Stimulated activated CD8-positive, alpha-beta memory T cell treated with anti-CD3 and anti-CD28 coated beads, Interleukin-12 subunit alpha, Interleukin-12 subunit beta, amount 100 ng/mL, for 4 hours (primary cell): ENCODE results near the gene CNTN1.

ENCODE experiments used
- DNase-seq: peaks from one replicate; pipeline ENCODE4 v3.0.0-alpha.2; 2020; ENCODE audit warnings: low read depth

The CNTN1 gene

DNA sequence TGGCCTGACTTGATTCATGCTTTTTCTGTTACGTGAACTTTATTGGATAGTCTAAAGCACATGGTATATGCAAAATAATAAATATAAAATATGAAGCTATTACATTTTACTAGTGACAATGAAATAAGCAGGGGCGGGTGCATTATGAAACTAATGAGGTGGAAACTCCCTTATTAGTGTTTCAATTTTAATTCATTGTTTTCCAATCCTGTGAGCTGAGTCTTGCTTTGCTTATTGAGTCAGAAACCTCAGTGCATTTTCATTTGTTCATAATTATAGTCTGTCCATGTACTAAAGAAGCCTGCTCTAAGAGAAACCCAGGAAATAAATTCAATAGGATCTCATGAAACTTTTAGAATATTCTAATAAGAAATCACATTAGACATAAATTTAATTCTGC, 78.5 kb downstream of the CNTN1 start:
- no peak for DNase-seq

DNA sequence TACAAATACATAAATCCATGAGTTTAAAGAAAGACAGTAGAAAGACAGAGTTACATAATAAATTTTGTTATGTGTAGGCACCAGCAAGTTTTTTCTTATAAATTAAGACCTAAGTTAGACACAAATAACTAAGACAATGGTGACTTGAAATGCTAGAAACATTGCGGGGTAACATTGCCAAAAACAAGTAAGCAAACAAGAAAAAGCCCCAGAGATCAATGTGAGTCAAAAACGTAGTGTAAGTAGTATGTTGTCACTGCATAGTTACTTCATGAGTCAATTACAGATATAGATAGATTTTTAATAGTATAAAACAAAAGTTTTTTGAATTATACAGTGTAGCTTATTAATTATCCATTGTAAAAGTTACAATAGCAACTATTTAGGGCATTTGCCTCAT, 83.4 kb downstream of the CNTN1 start:
- DNase-seq: no peak

DNA sequence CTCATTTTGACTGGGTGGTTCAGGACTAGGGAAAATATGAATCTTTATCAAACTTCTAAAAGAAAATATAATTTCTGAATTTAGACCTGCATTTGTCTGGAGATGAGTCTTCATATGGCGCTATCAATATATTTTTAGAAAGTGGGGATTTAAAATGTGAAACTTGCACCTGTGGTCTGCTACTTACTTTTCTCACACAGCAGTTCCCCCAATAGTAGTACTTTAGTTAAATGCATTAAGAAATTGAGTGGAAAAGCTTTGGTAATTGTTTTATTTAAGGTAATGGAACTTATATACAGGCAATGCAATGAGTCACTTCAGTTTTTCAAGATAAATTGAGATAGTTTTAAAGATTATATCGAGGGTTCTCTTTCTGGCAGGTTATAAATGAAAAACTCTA, 91.9 kb downstream of the CNTN1 start:
- DNase-seq: no peak

DNA sequence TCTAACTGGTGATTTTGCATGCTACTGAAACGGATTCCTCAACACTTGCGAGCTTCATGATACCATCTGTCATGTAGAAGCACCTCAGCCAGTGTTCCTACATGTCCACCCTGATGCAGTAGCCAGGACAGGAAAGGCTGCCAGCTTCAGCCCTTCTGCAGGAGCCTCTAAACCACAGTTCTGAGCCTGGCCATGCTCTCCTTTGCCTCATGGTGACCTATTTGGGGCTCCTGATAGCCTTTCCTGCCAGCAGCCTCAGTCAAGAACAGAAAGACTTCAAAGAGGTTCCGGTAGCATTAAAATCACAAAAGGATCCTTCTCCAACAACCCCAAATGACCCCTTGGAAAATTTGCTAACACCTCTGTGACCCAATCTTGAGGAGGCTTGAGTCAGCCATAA, 96.0 kb downstream of the CNTN1 start:
- DNase-seq: no peak

DNA sequence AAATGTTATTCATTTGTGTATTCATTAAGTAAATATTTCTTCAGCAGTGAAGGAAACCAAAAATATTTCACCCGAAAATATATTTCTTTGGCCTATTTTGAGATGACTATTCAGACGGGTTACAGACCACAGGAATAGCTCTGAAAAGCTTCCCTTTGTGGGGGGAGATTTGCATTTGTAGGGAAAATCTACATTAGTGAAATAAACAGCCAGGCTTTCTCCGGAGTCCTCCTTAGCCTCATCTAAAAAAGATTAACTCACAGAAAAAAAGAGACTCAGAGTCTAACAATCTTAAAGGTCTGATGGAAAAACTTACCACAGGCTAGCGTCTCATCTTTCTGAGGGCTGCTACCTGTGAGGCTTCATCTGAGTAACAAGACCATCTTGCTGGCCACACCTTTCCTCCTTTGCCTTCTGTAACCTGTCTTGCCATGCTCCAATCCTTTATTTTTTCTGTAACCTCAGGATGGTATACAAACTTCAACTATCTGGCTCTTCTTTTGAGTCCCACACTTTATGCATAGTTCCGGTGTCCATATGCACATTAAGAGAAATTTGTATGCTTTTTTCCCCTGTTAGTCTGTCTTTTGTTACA, 100.7 kb downstream of the CNTN1 start:
- DNase-seq: no peak

DNA sequence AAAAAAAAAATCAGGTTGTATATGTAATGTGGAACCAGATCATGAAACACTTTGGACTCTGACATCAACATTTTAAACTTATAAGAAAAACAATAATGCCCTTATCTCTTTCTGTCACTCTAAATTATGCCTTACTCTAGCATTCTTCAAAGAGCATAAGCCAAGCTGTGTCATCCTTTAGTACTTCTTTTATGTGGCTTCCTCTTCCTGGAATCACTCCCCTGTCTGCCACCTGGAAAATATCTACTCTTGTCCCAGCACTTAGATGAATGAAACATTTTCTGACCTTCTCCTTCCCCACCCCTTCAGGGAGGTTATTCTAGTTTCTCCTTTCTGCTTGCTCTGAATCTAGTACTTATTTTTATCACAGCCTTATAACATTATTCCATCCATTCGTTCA, 101.2 kb downstream of the CNTN1 start:
- no peak for DNase-seq

DNA sequence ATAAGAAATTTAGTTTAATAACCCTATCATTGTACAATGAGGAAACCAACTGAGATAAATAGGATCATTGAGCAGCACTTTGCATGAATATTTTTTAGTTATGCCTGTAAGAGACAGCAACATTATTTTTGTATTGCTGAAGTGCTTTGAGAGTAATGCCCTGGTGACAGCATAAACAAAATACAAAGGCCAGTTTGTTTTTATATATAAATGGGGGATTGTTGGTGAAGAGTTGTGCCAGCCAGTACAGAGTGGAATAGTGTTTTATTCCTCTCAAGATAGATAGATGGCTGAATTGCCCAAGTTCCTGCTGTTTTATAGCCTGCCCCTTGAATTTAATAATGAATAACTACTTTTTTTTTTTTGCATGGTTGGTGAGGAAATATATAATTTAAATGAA, 101.8 kb downstream of the CNTN1 start:
- DNase-seq: no peak

DNA sequence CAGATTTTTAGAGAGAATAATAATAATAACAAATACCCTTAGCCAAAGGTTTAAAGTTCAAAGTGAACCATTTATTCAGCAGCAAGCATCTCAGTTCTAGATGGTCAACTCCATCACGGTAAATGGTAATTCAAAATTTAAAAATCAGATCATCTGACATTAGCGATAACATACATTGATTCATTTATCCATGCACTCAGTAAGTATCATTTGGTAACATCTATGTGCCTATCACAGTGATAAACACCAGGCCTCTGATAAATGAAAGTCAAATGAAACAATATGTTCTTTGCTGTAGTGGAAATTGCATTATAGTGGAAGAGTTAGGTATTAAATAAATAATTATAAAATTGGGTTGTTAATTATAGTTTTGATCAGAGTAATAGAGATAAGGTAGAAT, 108.8 kb downstream of the CNTN1 start:
- no peak for DNase-seq

DNA sequence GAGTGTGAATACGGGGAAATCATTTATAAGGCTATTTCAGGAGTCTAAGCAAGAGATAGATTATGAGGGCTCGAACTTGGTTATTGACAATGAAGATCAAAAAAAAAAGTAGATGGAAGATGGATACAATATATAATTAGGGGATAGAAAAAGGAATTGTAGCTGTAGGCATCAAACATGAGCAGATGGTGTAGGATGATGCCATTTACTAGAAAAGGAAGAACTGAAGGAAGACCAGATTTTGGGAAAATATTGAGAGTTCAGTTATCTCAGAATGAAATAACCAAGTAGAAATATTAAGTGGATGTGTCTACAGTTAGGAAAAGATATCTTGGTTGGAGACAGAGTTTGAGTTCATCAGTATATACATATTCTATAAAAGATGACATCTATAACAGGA, 109.6 kb downstream of the CNTN1 start:
- no peak for DNase-seq

DNA sequence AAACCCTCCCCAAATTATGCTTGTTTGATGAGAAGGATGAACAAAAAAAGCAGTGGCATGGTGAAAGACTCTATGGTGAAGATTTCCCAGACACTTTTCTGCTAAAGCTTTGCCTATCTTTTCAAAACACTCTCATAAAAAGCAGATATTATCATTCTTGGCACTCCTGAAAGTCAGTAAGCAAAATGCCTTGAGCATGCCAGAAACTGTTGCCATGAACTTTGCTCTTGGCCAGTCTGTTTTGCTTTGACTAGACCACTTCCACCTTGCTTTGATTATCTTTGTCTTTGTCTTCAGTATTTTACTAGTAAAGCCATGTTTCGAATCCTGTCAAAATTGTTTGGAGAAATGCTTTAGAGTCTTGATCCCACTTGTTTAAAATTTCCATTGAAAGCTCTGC, 110.4 kb downstream of the CNTN1 start:
- DNase-seq: no peak

DNA sequence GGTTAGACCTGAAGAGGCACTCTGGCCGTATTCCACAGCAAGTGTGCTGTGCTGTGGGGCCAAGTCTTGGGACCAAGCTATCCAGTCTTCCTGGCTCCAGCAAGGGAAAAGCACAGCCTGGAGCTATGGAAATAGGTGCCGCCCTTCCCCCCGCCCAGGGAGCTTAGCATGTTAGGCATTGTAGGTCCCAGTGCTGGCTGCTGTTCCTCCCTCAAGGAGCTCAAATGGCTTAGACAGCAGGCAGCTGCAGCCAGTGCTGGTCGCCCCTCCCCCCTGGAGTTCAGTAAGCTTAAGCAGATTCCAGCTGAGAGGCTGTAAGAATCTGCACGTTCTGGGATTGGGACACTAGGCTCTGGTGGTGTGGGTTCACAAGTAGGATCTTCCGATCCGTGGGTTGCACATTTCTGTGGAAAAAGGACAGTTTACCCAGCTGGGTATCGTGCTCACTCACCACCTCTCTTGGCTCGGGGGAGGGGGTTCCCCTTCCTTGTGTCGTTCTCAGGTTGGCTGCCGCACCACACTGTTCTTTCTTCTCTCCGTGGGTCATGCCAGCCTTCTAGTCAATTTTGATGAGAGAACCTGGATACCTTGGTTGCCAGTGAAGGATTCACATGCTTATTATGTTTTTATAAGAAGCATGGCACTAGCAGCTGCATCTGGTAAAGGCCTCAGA, 127.3 kb downstream of the CNTN1 start:
- DNase-seq: no peak

DNA sequence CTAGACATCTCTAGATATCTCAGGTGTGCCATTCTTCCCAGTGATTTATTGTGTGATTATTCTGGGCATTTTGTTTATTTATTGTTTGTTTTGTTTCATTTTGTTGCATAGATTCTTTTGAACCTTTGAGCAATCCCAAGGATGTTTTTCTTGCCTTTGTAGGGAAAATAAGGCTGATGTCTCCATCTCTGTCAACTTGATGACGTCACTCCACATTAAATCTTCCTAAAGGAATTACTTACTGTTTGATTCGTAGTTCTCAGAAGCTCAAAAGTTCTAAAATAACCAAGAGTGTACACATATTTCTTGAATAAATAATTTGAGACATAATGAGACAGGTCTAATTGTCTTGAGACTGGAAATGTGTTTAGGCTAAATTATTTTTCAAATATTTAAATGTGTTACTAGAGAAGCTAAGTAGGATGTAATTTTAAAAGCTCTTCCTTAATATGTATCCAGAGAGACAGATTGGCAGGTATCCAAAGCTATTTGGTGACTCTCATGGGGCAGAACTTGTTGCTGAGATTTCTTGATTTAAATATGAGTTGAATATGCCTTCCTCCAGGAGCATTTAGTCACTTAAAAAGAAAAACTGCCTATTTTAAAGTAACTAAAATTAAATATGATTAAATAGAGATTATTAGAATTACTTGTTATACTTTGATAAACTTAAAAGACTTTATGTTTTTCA, 128.7 kb downstream of the CNTN1 start:
- DNase-seq: no peak

DNA sequence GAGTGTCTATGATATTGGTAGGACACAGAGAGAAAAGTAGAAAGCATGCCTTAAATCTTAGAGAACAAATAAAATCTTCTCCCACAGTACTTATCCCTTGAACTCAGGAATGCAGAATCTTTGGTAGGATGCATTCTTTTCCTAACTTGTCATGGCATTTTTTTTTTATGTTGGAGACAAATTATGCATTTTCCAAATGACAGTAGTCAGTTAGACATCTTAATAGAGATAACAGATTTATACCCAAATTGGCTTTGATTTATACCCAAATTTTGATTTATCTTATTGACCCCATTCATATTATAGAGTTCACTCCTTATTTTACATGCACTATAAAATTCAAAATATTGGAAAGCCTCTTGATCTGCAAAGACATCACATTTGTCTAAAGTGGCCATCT, 132.9 kb downstream of the CNTN1 start:
- DNase-seq: no peak

DNA sequence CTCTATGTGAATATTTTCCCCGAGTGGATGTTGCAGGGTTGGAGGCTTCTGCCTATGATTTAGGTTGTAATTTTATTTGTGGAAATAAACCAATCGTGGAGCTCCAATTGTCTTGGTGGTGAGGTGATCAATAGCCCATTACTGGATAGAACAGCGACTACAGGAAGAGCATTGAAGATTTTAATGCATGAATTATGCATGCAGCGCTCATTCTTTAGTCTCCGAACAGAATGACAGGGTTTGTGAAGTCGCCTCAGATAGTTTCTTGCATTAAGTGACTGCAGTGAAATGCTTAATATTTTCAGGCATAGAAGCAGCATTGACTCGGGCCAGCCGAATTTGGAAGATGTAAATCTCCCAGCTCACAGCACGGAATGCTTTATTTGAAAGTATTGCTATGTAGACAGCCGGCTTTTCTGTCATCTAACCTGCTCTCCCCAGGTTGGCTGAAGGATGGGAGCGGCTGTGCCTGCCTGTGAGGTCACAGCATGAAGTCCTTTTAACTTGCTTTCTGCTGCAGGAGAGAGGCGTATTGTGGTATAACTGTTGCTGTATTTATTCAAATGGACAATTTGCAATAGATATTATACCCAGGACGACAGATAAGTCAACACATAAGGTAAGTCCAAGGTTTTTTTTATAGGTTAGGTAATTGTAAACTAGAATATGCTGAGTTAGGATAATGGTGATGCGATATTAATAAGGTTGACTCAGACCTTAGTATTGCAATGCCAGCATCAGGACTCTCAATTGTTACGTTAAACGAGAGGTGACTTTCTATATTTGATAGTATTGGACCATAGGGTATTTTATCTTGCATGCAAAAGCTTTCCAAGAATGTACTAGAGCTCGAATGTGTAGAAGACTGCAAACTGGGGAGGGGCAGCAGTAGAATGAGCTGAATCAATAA, 135.7 kb downstream of the CNTN1 start:
- no peak for DNase-seq

DNA sequence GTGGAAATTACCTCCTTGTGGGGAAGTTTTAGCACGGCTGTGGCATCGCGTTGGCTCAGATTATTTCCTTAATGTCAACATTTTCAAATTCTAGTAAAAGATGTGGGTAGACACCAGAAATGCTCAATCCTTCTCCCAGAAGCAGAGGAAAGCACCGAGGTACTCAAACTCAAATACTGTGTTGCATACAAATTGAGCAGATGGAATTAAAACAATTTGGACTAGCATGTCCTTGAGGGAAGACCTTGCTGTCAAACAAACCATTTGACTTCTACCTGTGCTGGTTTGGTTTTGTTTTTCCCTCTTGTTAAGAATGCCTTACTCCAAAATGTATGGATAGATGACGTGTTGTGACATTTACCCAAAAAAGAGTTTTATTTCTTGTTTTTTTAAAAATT, 136.4 kb downstream of the CNTN1 start:
- DNase-seq: no peak

DNA sequence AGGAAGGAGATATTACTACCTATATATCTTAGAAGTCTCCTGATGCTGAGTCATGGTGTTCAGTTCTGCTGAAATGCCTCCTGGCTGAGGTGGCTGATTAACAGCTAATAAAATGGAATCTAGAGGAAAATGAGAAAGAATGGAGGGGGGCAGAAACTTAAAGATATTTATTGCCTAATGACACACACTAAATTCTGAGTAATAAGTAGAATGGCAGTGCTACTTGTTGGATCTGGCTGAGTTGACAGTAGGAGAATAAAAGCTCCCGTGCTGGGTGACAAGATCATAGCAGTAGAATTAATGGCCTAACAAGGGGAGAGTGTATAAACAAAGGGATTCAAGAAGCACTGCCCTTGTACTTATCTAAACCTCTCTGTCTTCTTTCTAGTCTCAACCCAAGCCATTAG, 137.5 kb downstream of the CNTN1 start:
- DNase-seq: no peak

DNA sequence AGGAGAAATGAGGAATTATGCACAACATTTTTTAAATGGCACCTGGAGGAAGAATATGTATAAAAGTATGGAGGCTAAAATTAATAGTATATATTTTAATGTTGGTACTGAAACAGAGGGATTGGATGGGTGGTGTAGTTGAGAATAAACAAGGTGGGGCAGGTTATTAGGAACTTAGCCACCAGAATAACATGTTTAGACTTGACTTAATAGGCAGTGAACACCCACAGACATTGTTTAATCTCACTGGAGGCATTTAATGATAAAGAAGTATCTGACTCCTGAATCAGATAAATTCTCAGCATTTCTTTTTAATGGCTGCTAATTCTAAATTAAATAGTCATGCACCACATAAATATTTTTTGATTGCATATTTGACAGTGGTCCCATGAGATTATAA, 139.7 kb downstream of the CNTN1 start:
- no peak for DNase-seq

DNA sequence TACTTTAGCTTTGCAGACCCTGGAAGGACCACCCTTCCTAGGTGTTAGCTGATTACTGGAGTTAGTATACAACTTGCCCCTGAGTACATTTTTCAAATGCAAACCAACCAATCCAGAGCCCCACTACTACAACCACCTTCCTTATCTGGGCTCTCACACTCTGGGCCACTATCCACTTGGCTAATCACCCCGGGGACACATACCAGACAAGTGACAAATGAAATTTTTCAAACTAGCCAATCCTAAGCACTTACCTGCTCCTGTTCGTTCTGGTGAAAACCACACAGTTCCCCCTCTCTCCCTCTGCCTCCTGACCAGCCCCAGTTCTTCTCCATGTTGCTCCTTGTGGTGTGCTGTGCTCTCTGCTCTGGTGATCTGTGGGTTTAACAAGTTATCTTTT, 140.4 kb downstream of the CNTN1 start:
- no peak for DNase-seq

DNA sequence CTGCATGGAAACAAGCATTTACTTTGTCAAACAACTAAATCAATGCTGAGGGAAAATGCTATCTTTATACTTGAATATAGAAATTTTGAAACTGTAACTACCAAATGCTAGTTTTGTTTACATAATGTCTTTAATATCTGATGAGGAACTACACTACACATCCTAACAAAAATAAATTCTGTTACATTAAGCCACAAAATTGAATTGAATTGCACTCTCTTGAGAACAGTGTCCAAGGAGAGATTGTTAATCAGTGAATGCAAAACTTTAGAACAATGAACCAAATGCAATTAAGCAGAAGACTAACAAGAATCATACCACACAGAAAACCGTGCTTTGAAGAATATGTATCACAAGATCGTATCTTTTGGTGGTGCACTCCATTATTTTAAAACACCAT, 141.6 kb downstream of the CNTN1 start:
- no peak for DNase-seq

DNA sequence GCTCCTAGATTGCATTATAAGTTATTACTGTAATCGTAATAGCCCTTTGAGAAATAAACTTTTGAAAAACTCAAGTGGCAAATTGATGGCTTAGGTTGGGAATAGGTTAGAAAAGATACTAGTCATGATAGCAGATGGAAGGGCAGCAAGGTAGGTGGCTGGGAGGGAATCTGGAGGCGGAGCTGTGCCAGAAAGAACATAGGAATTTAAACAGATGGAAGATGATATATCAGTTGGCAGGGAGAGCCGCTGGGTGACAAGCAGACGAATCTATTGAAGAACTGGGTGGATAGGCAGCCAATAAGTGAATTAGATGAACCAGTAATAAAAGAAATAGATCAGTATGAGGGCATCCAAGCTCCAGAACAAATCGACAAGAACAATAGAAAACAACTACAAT, 142.1 kb downstream of the CNTN1 start:
- no peak for DNase-seq

DNA sequence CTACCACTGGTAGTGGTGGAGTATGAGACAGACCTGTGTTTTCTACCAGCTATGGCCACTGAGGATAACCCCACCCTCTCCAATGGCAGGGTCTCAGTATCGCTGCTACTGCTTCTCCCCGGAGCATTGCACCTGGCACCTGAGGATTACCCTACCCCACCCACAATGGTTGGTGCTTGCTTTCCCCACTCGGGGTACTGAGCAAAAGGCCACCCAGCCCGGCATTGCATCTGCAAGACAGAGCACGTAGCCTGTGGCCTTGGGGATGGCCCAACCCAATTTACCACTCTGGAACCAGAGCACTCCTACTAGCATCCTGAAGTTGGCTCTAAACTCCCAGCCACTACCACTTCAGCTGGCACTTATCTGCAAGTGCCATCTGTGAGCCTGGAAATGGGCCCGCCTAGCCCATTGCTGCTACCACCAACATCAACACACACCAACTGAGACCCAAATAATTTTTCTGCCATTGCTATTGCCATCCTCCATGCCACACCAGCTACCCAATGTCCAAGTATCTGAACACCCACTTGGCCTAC, 145.7 kb downstream of the CNTN1 start:
- no peak for DNase-seq

DNA sequence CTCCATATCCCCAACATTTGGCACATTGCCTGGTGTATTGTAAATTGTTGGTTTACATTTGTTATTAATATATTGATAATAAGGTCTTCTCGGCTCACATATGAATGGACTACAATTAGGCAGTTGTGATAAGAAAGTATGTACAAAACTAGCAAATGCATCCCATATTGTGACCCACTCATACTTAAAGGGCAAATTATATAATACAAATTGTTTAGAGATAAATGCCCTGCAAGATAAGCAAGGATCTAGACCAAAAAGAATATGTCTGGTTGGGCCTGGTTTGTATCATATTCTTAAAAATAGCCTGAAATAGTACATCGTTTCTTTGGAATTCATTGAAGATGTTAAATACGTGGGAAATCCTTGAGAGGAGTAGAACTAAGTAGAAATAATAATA, 151.3 kb downstream of the CNTN1 start:
- no peak for DNase-seq
